HG03520 (cell line): ENCODE data around the gene PDE7B.

Source experiments
- ATAC-seq: cut with Tn5 transposase; IDR thresholded peaks from one replicate; pipeline ENCODE4 v1.9.1; 2021; ENCODE audit warnings: mild to moderate bottlenecking, moderate library complexity; ENCODE audit not compliant: unreplicated experiment

Gene PDE7B

GRCh38 chr6:136016228-136017225 is 165.0 kb downstream of the PDE7B start:
- no peak for ATAC-seq

DNA sequence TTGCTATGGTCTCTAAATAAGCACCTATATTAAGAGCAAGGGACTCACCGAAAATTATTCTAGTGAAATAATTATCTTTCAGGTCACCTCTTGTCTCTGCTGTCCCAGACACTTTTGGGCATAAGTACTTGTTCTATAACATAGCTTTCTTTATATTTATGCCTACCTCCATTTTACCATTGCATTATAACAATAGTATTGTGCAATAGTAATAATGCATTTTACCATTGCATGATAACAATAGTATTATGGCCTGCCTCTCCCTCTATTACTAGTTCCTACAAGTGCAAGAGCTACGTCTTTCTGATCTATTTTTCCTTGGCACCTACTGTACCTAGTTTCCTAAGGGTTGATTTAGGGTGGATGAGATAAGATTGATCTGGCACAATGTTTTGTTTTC is 169.2 kb downstream of the PDE7B start:
- no peak for ATAC-seq

DNA sequence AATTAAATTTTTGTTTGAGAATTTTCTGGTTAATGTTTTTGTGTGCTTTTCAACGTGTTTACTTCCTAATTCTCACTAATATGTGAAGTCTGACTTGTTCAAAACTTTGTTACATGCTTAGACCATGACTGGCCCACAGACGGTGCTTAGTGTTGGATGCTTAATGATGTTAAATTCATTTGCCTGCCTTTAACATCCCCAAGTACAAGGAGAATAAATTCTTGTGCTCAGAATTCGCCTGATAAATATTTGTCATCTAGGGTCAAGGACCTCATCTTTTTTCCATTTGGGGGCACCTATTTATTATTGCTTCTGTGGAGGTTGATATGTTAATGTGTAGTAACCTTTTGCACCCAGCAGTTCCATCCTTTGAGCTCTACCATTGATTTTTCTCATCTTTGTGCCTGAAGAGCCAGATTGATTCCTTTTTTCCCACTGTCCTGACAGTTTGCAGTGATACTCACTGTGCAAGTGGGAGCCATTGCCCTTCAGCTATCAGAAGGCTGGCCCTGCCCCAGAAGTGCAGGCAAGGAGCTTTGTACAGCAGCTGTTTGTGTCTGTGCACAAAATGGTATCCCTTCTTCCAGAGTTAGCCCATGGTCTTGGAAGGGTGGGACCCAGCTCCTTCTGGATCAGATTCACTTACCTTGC is 170.8 kb downstream of the PDE7B start:
- no peak for ATAC-seq

GRCh38 chr6:136024711-136025110 is 173.2 kb downstream of the PDE7B start:
- ATAC-seq = no peak

DNA sequence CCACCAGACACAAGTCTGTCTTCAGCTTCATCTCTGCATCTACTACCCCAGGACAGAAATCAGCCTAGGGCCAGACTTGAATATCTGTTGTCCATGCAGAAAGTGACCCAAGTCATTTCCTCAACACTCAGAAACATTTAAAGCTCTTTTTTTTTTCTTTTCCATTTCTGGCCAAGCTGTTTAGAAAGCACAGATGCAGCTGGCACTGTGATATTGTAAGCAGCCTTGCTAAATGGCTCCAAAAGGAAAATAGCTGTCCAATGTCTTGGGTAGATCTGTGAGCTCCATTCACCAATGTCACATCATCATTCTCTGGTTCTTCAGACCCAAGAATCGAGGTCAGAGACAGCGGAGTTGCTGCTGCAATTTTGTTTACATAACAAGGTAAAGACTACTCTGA is 174.2 kb downstream of the PDE7B start:
- no peak for ATAC-seq

DNA sequence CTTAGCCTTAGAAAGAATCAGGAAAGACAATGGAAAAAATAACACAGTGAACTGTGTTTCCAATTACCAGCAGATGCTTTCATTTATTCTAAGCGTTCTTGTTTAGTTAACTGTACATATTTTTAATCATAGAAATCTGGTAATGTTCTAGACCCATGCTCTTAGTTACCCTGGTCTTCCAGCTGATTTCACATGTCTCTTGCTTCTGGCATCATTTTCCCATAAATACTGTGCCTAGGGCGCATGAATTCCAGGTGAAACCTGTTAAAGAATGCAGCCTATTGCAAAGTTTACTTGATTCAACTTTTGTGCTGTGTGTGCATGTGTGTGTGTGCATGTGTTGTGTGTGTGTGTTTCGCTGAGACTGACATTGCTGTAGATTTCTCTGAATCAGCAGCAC is 178.6 kb downstream of the PDE7B start:
- no peak for ATAC-seq

GRCh38 chr6:136031982-136032381 is 180.5 kb downstream of the PDE7B start:
- no peak for ATAC-seq

DNA sequence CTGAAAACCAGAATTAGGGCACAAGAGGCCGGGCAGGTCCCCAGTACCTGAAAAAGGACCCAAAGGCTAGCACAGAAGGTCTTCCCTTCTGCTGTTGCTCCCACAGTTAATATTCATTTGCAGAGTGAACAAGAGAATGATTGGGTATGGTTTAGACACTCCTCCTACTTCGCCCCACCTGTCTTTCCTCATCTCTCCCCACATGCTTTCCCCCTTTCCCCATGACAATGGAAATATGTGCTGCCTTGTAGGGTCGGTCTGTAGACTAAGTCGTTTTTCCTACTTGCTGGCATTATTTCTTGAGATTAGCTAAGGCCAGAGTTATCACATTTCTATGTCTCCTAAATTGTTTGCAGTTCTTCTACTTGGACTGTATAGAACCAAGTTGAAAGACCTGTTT is 181.9 kb downstream of the PDE7B start:
- no peak for ATAC-seq

DNA sequence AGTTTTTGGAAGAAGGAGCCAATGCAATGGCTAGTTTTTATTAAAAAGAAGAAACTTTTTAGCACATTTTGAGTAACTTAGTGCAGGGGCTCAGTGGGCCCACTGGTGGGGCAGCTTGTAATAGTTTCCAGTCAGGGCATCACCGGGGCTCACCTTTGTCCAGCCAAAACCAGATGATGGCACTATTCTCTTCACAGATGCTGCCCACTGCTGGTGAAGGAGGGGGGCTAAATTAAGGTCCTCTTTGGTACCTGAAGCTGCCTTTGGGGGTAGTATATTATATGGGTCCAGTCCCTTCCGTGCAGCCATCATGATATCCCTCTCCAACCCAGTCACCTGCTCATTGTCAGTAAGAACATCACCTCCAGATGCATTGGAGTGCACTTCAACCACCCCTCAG is 182.9 kb downstream of the PDE7B start:
- ATAC-seq = no peak

DNA sequence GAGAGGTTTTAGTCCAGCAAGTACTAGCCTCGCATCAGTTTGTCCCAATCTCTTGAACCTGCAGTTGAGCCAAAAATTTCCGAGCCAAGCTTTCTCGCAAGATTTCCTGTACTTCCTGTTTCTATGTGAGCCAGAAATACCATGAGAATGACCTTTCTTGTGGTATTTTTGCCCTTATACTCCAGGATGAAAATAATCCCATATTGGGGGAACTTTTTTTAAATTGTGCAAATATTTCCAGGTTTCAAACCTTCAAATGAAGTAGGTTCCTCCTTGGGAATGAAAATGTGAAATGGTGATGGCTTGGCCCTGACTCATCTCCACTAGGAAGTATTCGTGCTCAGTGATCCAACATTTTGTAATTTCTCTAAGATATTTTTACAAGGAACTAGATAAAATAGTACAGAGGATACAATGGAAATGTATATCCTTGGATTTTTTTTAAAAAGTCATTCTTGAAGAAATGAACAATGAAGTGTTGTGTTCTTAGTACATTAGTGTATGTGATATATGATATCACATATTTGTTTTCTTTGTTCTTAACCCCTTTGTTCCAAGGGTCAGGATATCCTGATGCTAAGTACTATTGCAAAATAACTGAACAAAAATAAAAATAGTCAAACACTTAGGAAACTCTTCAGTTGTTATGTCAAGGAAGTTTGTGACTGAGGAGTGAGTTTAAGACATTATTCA is 184.0 kb downstream of the PDE7B start:
- no peak for ATAC-seq

GRCh38 chr6:136036071-136036380 is 184.5 kb downstream of the PDE7B start:
- no peak for ATAC-seq

GRCh38 chr6:136036601-136037000 is 185.1 kb downstream of the PDE7B start:
- ATAC-seq = no peak

- peak; percentile 56 for ATAC-seq
Observed at GRCh38 chr6:136037242-136037875, 185.9 kb downstream of the PDE7B start.

DNA sequence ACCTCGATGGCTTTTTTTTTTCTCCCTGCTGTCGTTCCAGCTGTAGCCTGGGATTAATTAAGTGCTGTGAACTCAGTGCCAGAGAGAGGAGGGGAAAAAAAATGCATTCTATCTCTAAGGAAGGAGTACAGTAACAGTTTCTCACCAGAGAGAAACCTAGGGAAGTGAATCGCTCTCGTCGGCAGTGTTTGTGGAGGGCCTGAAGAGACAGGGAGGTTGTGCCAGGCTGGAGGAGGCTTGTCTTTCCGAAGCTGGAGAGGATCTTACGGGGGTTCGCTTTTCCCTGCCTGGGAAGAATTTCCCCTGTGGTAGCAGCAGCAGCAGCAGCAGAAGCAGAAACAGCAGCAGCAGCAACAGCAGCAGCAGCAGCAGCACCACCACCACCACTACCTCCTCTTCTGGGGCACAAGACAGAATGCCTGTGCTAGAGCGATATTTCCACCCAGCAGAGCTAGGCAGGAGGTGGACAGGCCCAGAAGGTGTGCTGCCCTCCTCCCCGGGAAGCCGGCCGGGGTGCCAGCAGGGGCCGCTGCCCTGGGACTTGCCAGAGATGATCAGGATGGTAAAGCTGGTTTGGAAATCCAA is 186.5 kb downstream of the PDE7B start:
- ATAC-seq = no peak

DNA sequence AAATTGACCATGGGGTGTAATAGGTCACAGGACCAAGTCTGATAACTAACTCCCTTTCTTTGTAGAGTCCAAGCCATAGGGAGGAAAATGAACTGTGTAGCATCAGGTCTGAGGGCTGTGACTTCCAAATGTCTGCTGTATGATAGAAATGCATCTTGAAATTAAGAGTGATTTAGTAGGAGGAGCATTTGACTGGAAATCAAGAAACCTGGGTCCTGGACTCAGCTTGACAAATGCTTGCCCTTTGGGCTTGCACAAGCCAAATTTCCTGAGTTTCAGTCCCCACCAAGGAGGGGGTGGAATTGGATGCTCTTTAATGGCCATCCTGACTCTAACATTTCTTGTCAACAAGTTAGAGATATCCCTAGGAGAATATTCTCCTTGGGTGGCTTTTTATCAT is 187.0 kb downstream of the PDE7B start:
- ATAC-seq = no peak

GRCh38 chr6:136039185-136039584 is 187.7 kb downstream of the PDE7B start:
- no peak for ATAC-seq

DNA sequence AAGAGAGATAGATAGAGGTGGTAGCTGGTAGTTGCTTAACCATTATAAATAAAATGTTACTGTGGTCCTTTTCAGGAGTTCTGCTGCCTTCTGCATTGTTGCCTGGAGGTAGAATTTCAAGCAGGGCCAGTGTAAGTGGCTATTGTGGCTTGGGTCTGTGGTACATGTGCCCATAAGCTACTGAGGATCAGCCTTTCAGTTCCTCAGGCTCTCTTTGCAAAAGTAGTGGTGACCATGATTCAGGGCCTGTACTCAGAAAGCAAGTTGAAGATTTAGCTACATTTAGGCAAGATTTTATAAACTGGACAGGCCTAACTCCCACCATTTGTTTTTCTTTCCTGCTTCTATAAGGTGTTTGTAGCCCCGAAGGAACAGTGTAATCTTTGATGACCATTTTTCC is 199.0 kb downstream of the PDE7B start:
- no peak for ATAC-seq

GRCh38 chr6:136051140-136051775 is 199.8 kb downstream of the PDE7B start:
- no peak for ATAC-seq

- no peak for ATAC-seq
Observed at GRCh38 chr6:136052031-136052430, 200.5 kb downstream of the PDE7B start.

DNA sequence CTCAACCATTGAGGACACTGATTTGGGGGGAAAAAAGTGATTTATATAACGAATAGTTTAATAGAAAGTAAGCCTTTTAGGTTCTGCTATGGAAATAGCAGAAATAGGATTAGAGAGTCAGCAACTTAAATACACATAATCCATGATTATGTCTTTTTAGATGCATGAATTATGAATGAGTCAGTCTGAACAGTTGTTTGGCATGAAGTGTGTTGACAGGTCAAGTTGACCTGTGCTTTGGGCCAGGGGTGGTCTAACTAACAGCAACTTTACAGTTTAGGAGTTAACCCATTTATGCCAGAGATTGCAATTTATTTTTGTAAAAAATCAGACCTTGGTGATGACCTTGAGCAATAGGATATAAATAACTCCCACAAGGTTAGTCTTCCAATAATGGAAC is 207.4 kb downstream of the PDE7B start:
- ATAC-seq = no peak
